GM12865 (cell line): Measurements from ENCODE around the gene KY.

ENCODE experiments used
- DNase-seq: peaks from one replicate; pipeline ENCODE4 v3.0.0; 2010; ENCODE audit warnings: low read depth
- H3K4me3 ChIP-seq: 2 replicates; pipeline ENCODE4 v1.5.1; 2011; ENCODE audit warnings: mild to moderate bottlenecking, low read depth, low read length, control low read depth
- CTCF ChIP-seq: IDR thresholded peaks from 2 replicates; pipeline ENCODE4 v1.5.1; 2011; ENCODE audit warnings: low read length, control low read depth, low read depth, inconsistent platforms; ENCODE audit not compliant: insufficient read depth; ENCODE audit errors: missing control alignments

The KY gene

DNA sequence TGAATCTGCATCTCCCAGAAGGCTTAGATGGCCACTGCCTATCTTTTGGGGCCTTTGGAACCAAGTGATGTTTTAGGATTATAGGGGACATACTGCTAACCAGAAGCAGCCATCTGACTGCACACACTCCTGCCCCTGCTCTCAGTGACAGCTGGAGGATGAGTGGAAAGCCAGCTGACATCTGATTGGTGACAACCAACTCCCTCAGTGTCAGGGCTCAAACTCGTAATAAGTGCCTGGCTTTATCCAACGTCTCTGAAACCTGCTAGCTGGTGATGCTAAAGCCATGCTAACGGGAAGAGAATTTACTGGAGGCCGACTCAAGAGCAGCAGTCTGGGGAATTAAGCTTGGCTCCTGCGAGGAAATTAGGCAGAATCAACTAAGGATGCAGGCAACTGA is 35.1 kb downstream of the KY start:
- TF ChIP-seq CTCF = no peak
- no peak for DNase-seq
- H3K4me3 ChIP-seq = no peak overlapping the region

- no peak for TF ChIP-seq CTCF
- DNase-seq = no peak
- H3K4me3 ChIP-seq = no peak overlapping the region
These were observed 35.9 kb downstream of the KY start for GRCh38 chr3:134614955-134615354.

GRCh38 chr3:134613006-134613520 is 37.8 kb downstream of the KY start:
- no peak for TF ChIP-seq CTCF
- no peak overlapping the region for H3K4me3 ChIP-seq
- DNase-seq = no peak

GRCh38 chr3:134611516-134611915 is 39.3 kb downstream of the KY start:
- TF ChIP-seq CTCF = no peak
- H3K4me3 ChIP-seq = no peak overlapping the region
- DNase-seq = no peak

- no peak for TF ChIP-seq CTCF
- no peak for DNase-seq
- no peak overlapping the region for H3K4me3 ChIP-seq
These were observed 40.1 kb downstream of the KY start for GRCh38 chr3:134610432-134611385.

DNA sequence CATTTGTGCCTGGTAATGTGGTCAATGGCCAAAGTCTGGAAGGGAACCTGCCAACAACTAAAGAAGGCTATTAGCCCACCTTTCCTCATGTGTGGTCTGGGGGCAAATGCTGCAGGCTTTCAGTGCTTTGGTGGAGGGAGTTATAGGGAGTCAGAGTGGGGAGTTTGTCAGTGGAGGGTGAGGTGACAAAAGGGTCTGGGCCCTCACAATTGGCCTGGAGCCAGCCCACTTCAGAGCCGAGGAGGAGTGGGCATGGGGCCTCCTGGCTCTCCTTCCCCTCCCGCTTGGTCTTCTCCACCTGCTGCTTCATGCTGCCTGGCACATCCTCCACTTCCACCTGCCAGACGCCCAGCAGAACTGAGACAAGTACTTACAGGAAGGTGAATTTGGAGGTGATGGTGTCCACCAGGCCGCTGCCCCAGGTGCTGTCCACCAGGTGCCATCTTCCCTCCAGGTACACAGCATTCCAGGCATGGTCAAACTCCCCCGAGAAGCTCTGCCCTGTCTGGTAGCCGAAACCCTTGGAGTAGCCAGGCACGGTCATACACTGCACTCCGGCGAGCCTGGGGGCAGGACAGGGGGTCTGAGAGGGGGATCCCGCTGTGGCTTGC is 40.9 kb downstream of the KY start:
- no peak for DNase-seq
- TF ChIP-seq CTCF = no peak
- H3K4me3 ChIP-seq = no peak overlapping the region
